Measurements from ENCODE around the gene LRTM2. TPM values are rescaled to one million over a fixed set of nuclear protein-coding genes. Genes with fewer than 3 reads are reported as not detected.

The LRTM2 gene
- total RNA-seq, 1 experiment from 2014 or later, result not detected

DNA sequence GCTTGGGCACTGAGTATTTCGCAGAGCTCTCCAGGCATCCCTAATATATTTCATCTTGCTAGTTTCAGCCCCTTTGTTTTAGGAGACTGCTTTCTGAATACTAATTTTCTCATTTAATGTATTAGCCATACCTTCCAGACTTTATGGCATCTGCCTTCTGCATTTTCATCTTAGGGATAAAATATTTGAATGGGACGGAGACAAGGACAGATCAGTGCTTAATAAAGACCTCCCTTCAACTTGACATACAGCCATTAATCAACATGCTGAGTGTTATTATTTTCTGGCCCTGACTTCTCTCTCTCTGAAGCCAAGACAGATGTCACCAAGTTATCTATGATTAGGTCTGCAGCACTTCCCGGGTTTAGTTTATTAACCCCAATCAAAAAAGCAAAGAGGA is 55.7 kb downstream of the LRTM2 start:
- Histone ChIP-seq H4K20me1 (ENCODE audit: insufficient read depth) (no peaks in the 10 kb centered on the region; the same call in 1 of the 2 replicates), H3K4me1 (replicated peaks; ENCODE audit: insufficient read depth) (no peaks in the 10 kb centered on the region), H3K4me3 (no peak overlapping the region), H3K27ac (no peak overlapping the region), H3F3A (ENCODE audit: insufficient read depth, low read depth) (peaks cover 5% of the 10 kb centered on the region; the same call in 1 of the 2 replicates), H3K79me2 (ENCODE audit: low read depth) (no peaks in the 10 kb centered on the region), H2AFZ (no peak overlapping the region), H3K27me3 (ENCODE audit: insufficient read depth, low read depth) (peaks cover 100% of the 10 kb centered on the region), H3K9me2 (ENCODE audit: insufficient read depth) (no peaks in the 10 kb centered on the region), H3K9me3 (ENCODE audit: insufficient read depth, low read depth) (no peaks in the 10 kb centered on the region), H3K4me2 (no peak overlapping the region), H3K36me3 (ENCODE audit: low read depth) (no peaks in the 10 kb centered on the region)
- POLR2A ChIA-PET (ENCODE audit: unreplicated experiment), result no interaction called here
- CTCF ChIA-PET, result no interaction called here
- intact Hi-C loops (cut with micrococcal nuclease; ENCODE audit: unreplicated experiment), result no loop called here
- TF ChIP-seq, protein P1, sequence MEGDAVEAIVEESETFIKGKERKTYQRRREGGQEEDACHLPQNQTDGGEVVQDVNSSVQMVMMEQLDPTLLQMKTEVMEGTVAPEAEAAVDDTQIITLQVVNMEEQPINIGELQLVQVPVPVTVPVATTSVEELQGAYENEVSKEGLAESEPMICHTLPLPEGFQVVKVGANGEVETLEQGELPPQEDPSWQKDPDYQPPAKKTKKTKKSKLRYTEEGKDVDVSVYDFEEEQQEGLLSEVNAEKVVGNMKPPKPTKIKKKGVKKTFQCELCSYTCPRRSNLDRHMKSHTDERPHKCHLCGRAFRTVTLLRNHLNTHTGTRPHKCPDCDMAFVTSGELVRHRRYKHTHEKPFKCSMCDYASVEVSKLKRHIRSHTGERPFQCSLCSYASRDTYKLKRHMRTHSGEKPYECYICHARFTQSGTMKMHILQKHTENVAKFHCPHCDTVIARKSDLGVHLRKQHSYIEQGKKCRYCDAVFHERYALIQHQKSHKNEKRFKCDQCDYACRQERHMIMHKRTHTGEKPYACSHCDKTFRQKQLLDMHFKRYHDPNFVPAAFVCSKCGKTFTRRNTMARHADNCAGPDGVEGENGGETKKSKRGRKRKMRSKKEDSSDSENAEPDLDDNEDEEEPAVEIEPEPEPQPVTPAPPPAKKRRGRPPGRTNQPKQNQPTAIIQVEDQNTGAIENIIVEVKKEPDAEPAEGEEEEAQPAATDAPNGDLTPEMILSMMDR (conservative IDR thresholded peaks at IDR 0.05), result no peak
- TF ChIP-seq EZH2 (IDR thresholded peaks at IDR 0.05; ENCODE audit: low read depth), result no peak
- DNase-seq, result no peak
- no TSS peak for BruUV-seq (replicated peaks)

DNA sequence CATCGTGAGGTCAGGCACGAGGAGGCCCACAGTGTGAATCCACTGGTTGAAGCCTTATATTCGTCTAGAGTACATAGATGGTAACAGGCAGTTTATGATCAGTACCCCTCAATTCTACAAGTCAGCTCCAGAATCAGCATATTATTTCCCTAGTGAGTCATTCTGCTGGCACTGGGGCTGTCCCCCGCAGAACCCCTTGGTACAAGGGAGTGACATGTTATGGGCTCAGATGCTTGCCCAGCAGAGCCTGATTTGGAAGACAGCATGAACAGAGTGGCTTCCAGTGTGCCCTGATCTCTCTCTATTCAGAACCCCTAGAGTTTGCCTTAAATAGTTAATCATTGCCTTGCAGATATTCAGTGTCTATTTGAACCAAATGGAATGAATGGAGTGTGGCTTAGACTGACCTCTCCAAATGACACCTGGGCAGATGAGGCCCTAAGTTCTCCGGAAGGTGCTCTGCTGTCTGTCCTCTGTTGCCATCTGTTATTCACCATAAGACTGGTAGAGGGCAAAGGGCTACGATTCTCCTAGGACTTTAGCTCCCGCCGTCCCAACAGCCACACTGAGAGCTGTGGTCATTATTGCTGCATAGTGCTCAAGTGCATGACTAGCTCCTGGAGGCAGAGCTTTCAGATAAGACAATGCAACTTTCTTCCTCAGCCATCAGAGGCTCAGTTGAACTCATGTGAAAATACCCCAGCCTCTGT is 57.0 kb downstream of the LRTM2 start:
- Histone ChIP-seq H3K4me3 (no peak overlapping the region), H4K20me1 (ENCODE audit: insufficient read depth) (no peaks in the 10 kb centered on the region; the same call in 1 of the 2 replicates), H3K9me3 (ENCODE audit: insufficient read depth, low read depth) (no peaks in the 10 kb centered on the region), H3K9me2 (ENCODE audit: insufficient read depth) (no peaks in the 10 kb centered on the region), H3K27ac (no peak overlapping the region), H2AFZ (no peak overlapping the region), H3K36me3 (ENCODE audit: low read depth) (no peaks in the 10 kb centered on the region), H3F3A (ENCODE audit: insufficient read depth, low read depth) (no peaks in the 10 kb centered on the region), H3K27me3 (ENCODE audit: insufficient read depth, low read depth) (peaks cover 99% of the 10 kb centered on the region), H3K79me2 (ENCODE audit: low read depth) (no peaks in the 10 kb centered on the region), H3K4me2 (no peak overlapping the region), H3K4me1 (replicated peaks; ENCODE audit: insufficient read depth) (no peaks in the 10 kb centered on the region)
- CTCF ChIA-PET, result no interaction called here
- intact Hi-C loops (cut with micrococcal nuclease; ENCODE audit: unreplicated experiment), result no loop called here
- BruUV-seq (replicated peaks), result no TSS peak
- POLR2A ChIA-PET (ENCODE audit: unreplicated experiment), result no interaction called here
- no peak for TF ChIP-seq EZH2 (IDR thresholded peaks at IDR 0.05; ENCODE audit: low read depth)
- TF ChIP-seq, protein P1 (conservative IDR thresholded peaks at IDR 0.05), result no peak
- DNase-seq, result no peak

DNA sequence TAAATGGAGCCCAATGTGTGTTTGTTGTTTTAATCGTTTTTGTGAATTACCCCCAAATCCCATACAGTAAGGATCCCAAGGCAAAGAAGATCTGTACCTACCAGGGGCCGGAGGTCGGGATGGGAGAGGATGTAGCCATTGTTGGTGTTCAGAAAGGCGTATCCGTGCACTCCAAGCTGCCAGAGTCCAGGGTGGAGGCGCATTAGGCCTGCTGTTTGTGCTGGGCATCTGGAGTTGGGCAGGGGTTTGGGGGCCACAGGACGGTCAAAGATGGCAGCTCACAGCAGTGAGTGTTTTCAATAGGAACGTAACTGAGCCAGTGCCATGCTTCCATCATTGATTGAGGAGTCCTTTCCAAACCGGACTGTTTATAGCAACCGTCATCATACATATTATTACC is 57.8 kb downstream of the LRTM2 start:
- DNase-seq, result no peak
- Histone ChIP-seq H3K79me2 (ENCODE audit: low read depth) (no peaks in the 10 kb centered on the region), H3K9me2 (ENCODE audit: insufficient read depth) (no peaks in the 10 kb centered on the region), H3K9me3 (ENCODE audit: insufficient read depth, low read depth) (no peaks in the 10 kb centered on the region), H3K4me3 (no peak overlapping the region), H4K20me1 (ENCODE audit: insufficient read depth) (no peaks in the 10 kb centered on the region; the same call in 1 of the 2 replicates), H3K27ac (no peak overlapping the region), H3K4me2 (no peak overlapping the region), H2AFZ (no peak overlapping the region), H3K36me3 (ENCODE audit: low read depth) (no peaks in the 10 kb centered on the region), H3F3A (ENCODE audit: insufficient read depth, low read depth) (no peaks in the 10 kb centered on the region), H3K27me3 (ENCODE audit: insufficient read depth, low read depth) (peaks cover 98% of the 10 kb centered on the region), H3K4me1 (replicated peaks; ENCODE audit: insufficient read depth) (no peaks in the 10 kb centered on the region)
- ChIA-PET CTCF (no interaction called here), POLR2A (ENCODE audit: unreplicated experiment) (no interaction called here)
- no peak for TF ChIP-seq EZH2 (IDR thresholded peaks at IDR 0.05; ENCODE audit: low read depth)
- TF ChIP-seq, protein P1 (conservative IDR thresholded peaks at IDR 0.05), result no peak
- intact Hi-C loops (cut with micrococcal nuclease; ENCODE audit: unreplicated experiment), result no loop called here
- no TSS peak for BruUV-seq (replicated peaks)

All from PC-9 (cell line).